Heart left ventricle (tissue), 16 donors: ENCODE measurements around the gene CCNC. TPM values are rescaled to one million over a fixed set of nuclear protein-coding genes. Genes with fewer than 3 reads are reported as not detected.
A peak's percentile ranks its signal among the peaks of the same experiment; 100 is the strongest.

Experiments used
- ATAC-seq, 4 donors: fragments of 200-7000 bp; cut with Tn5 transposase; one replicate each; pipeline ENCODE4 v1.9.1; 2020 to 2022; ENCODE audit warnings: moderate library complexity in 4 of 4, mild to moderate bottlenecking in 3 of 4, moderate number of reproducible peaks in 1 of 4
- DNase-seq, 5 donors: peaks; one replicate each; pipeline ENCODE4 v3.0.0-alpha.2; 2020
- H3K27ac ChIP-seq, 12 donors: fragments of 200-600 bp; sonication (generic) in 4 of 12; one replicate each; pipeline versions ENCODE4 v1.5.0 to v1.8.0; 2016 to 2022; ENCODE audit warnings: mild to moderate bottlenecking in 2 of 12
- H3K27me3 ChIP-seq, 9 donors: fragments of 200-600 bp; sonication (generic) in 2 of 9; one replicate each; pipeline versions ENCODE4 v1.5.1 to v1.8.0; 2016 to 2022; ENCODE audit warnings: mild to moderate bottlenecking in 3 of 9
- H3K36me3 ChIP-seq, 9 donors: fragments of 200-600 bp; sonication (generic) in 2 of 9; one replicate each; pipeline versions ENCODE4 v1.5.0 to v1.8.0; 2018 to 2022; ENCODE audit warnings: mild to moderate bottlenecking in 2 of 9
- H3K4me1 ChIP-seq, 12 donors: fragments of 200-600 bp; sonication (generic) in 4 of 12; one replicate each; pipeline versions ENCODE4 v1.5.0 to v1.8.0; 2016 to 2022; ENCODE audit warnings: mild to moderate bottlenecking in 3 of 12
- H3K4me3 ChIP-seq, 12 donors: fragments of 200-600 bp; sonication (generic) in 4 of 12; one replicate each; pipeline versions ENCODE4 v1.5.0 to v1.8.0; 2017 to 2022; ENCODE audit warnings: mild to moderate bottlenecking in 9 of 12, moderate library complexity in 4 of 12
- H3K9me3 ChIP-seq, 12 donors: fragments of 200-600 bp; sonication (generic) in 4 of 12; one replicate each; pipeline versions ENCODE4 v1.5.0 to v1.8.0; 2016 to 2022; ENCODE audit warnings: mild to moderate bottlenecking in 1 of 12
- CTCF ChIP-seq, 12 donors: fragments of 200-600 bp; sonication (generic) in 4 of 12; IDR thresholded peaks; one replicate each; pipeline versions ENCODE4 v1.5.0 to v1.8.0; 2018 to 2022; ENCODE audit warnings: antibody characterized with exemption in 12 of 12, mild to moderate bottlenecking in 5 of 12
- POLR2A ChIP-seq, 2 donors: fragments of 450-650 bp; IDR thresholded peaks; one replicate each; pipeline ENCODE4 v1.6.1; 2017; ENCODE audit warnings: antibody characterized with exemption in 2 of 2, mild to moderate bottlenecking in 2 of 2, moderate library complexity in 2 of 2
- WGBS, 4 donors: extraction: QIAGEN DNeasy Blood & Tissue Kit in 2 of 4; methylation state at CpG; one replicate each; pipeline versions ENCODE4 v1.1.5 to v1.1.7; 2013 to 2018; 5-methylcytosine and 5-hydroxymethylcytosine counted together
- intact Hi-C, 10 donors: fragments of 100-400 bp; cut with DNase I; formaldehyde crosslinking; loops; one replicate each; pipeline versions ENCODE4 v1.11.1 to v1.14.2; 2022
- polyA plus RNA-seq, 2 donors: library from polyadenylated mRNA; stranded (reverse); fragments of 200-250 nt; gene quantifications; one replicate each; pipeline ENCODE4 v1.2.3, GENCODE V29; 2013
- total RNA-seq, 9 donors: library from RNA; depleted of rRNA in 2 of 9; stranded (reverse); fragments of >200 nt in 2 of 9; fragmentation: NEBNext Ultra II Directional in 3 of 9; extraction: Animal tissue kit (Norgen Biotek cat#: 25700) in 3 of 9; gene quantifications; one replicate each; pipeline versions ENCODE4 v1.1.0 to v1.2.4, GENCODE V29; 2016 to 2023
- donor health status: ischemic (EF 13 %, LVEDD 7.1; RV severe dilation, severe dysfunction).
- donor health status: healthy with polysubstance abuse.
- donor health status: DM: no; HTN: yes; CAD: no.
- donor health status: DM: no; HTN: no; CAD: no.
- donor health status: ischemic (EF 25% LVEDD 6.9; RV normal size, moderate dysfunction).
- donor health status: ischemic (EF 25% LVEDD 5.7; RV mildly dilated, moderate dysfunction).
- donor health status: healthy.
- donor health status: DM: yes; HTN: yes; CAD: no.
- donor health status: ischemic (EF 35%, LVEDD 5.7; RV mildly dilated, moderate dysfunction).
- donor health status: nonischemic (EF 11% LVEDD 7.7; RV severe dilation, severe dysfunction).
- donor health status: DM: yes; HTN: yes; CAD: no.
- donor health status: PGD.
- donor health status: ischemic (EF 29% LVEDD 5.4; RV normal size, mild dysfunction).
- donor health status: nonischemic (EF 23%, LVEDD 6.1; RV moderate dilation, normal function).

Gene CCNC
- total and polyA plus RNA-seq, 11 donors = 12.3 to 24.2 (median 17.9) TPM

GRCh38 chr6:99605911-99606655, 37.6 kb upstream of the CCNC start:
- TF ChIP-seq CTCF (IDR thresholded peaks at IDR 0.05) = no peak
- no peak for TF ChIP-seq POLR2A (IDR thresholded peaks at IDR 0.05)
- Histone ChIP-seq H3K27ac (no peak overlapping the region), H3K4me1 (peaks cover 5 to 42% (median 18%) of the 10 kb centered on the region in 12 donors), H3K27me3 (peaks cover 71 to 100% (median 99%) of the 10 kb centered on the region in 9 donors), H3K4me3 (no peak overlapping the region), H3K9me3 (no peaks in the 10 kb centered on the region), H3K36me3 (no peaks in the 10 kb centered on the region)
- intact Hi-C loops = no loop called here
- ATAC-seq (no peak), DNase-seq (no peak)
- WGBS, 4 donors = 7 to 15% (median 10%) methylated on average over 13 to 16 of the region's 16 CpGs

GRCh38 chr6:99605074-99605734, 36.7 kb upstream of the CCNC start:
- no peak for ATAC-seq
- peaks cover 5 to 42% (median 18%) of the 10 kb centered on the region in 12 donors for H3K4me1 ChIP-seq
- 8 to 16% (median 11%) methylated on average over 18 to 20 of the region's 20 CpGs for WGBS, 4 donors

GRCh38 chr6:99604166-99605073, 36.0 kb upstream of the CCNC start:
- no peak for DNase-seq
- H3K9me3 ChIP-seq = no peaks in the 10 kb centered on the region
- no peak for ATAC-seq
- peak overlapping the region in 9 of 12 donors; percentile 23 to 50 (median 37) for H3K4me3 ChIP-seq
- peaks cover 64 to 100% (median 97%) of the 10 kb centered on the region in 9 donors for H3K27me3 ChIP-seq
- no peak for TF ChIP-seq POLR2A (IDR thresholded peaks at IDR 0.05)
- no peak for TF ChIP-seq CTCF (IDR thresholded peaks at IDR 0.05)
- intact Hi-C loops = no loop called here
- H3K27ac ChIP-seq = no peak overlapping the region
- H3K36me3 ChIP-seq = no peaks in the 10 kb centered on the region
- peaks cover 5 to 42% (median 18%) of the 10 kb centered on the region in 12 donors for H3K4me1 ChIP-seq
- WGBS, 4 donors = 10 to 14% (median 12%) methylated on average over 31 of the region's 31 CpGs

More at GRCh38 chr6:99605074-99605734, 36.7 kb upstream of the CCNC start:
- TF ChIP-seq CTCF (IDR thresholded peaks at IDR 0.05) = no peak
- TF ChIP-seq POLR2A (IDR thresholded peaks at IDR 0.05) = no peak
- H3K27ac ChIP-seq = no peak overlapping the region
- peaks cover 64 to 100% (median 99%) of the 10 kb centered on the region in 9 donors for H3K27me3 ChIP-seq
- DNase-seq = no peak
- H3K36me3 ChIP-seq = no peaks in the 10 kb centered on the region
- intact Hi-C loops = no loop called here
- H3K4me3 ChIP-seq = no peak overlapping the region
- H3K9me3 ChIP-seq = no peaks in the 10 kb centered on the region
